HG03175 (cell line): ENCODE measurements around the gene OAF.
"Not testable (repeated sequence)": the region's sequence is repeated elsewhere in the genome, so short reads cannot be mapped to it uniquely, and the experiment has no call there.

ENCODE experiments used
- ATAC-seq: cut with Tn5 transposase; IDR thresholded peaks from one replicate; pipeline ENCODE4 v1.9.1; 2021; ENCODE audit warnings: mild to moderate bottlenecking, moderate library complexity; ENCODE audit not compliant: unreplicated experiment

Gene OAF

GRCh38 chr11:120261931-120262330 is 51.1 kb downstream of the OAF start:
- ATAC-seq, result no peak

GRCh38 chr11:120267319-120267718 is 56.5 kb downstream of the OAF start:
- ATAC-seq, result no peak

- ATAC-seq, result no peak
Observed at GRCh38 chr11:120268686-120269085, 57.9 kb downstream of the OAF start.

GRCh38 chr11:120270386-120270785 is 59.6 kb downstream of the OAF start:
- ATAC-seq, result no peak

GRCh38 chr11:120271672-120272071 is 60.8 kb downstream of the OAF start:
- no peak for ATAC-seq

- no peak for ATAC-seq
Observed at GRCh38 chr11:120272303-120272702, 61.5 kb downstream of the OAF start.

GRCh38 chr11:120273432-120273831 is 62.6 kb downstream of the OAF start:
- no peak for ATAC-seq

GRCh38 chr11:120273956-120274355 is 63.1 kb downstream of the OAF start:
- not testable (repeated sequence) for ATAC-seq

GRCh38 chr11:120279502-120279901 is 68.7 kb downstream of the OAF start:
- ATAC-seq, result no peak
